K562 (cell line): ENCODE data around the gene MBD6. TPM values are rescaled to one million over a fixed set of nuclear protein-coding genes. Genes with fewer than 3 reads are reported as not detected.

Source experiments
- CREM ChIP-seq: IDR thresholded peaks from 2 replicates; pipeline ENCODE4 v1.6.1; 2014; ENCODE audit warnings: antibody characterized with exemption, low read depth
- HDGF ChIP-seq: fragments of 450-650 bp; IDR thresholded peaks from 2 replicates; pipeline ENCODE4 v1.6.1; 2016
- ILF3 ChIP-seq: fragments of 450-650 bp; IDR thresholded peaks from 2 replicates; pipeline ENCODE4 v1.6.1; 2018; ENCODE audit warnings: antibody characterized with exemption, mild to moderate bottlenecking, moderate library complexity, borderline replicate concordance
- JUND ChIP-seq, 2 experiments: IDR thresholded peaks; 2 replicates in 1 of 2; 3 replicates in 1 of 2; pipeline ENCODE4 v1.6.1; 2011; ENCODE audit warnings: borderline replicate concordance in 2 of 2, low read depth in 2 of 2, low read length in 2 of 2, improper control_type of control experiment in 1 of 2, missing biosample characterization in 1 of 2, missing genetic modification characterization in 1 of 2, missing genetic modification reagents in 1 of 2
- MTF1 ChIP-seq: fragments of 250-450 bp; sonication (Bioruptor Pico); IDR thresholded peaks from 2 replicates; pipeline ENCODE4 v1.9.0; 2021; ENCODE audit warnings: moderate library complexity, mild to moderate bottlenecking, inconsistent platforms, borderline replicate concordance
- PYGO2 ChIP-seq: fragments of 450-650 bp; IDR thresholded peaks from 2 replicates; pipeline ENCODE4 v1.6.1; 2016; ENCODE audit warnings: mild to moderate bottlenecking, missing genetic modification characterization, moderate library complexity, missing compliant biosample characterization
- SMAD1 ChIP-seq: fragments of 150-350 bp; IDR thresholded peaks from 2 replicates; pipeline ENCODE4 v1.6.1; 2014; ENCODE audit warnings: low read length, low read depth; ENCODE audit not compliant: partially characterized antibody
- SMC3 ChIP-seq: conservative IDR thresholded peaks from 2 replicates; pipeline ENCODE4 v1.6.1; 2011; ENCODE audit warnings: low read depth, low read length, improper control_type of control experiment; ENCODE audit not compliant: insufficient read depth
- TSC22D4 ChIP-seq: fragments of 450-650 bp; IDR thresholded peaks from 2 replicates; pipeline ENCODE4 v1.6.1; 2016; ENCODE audit warnings: missing genetic modification characterization, missing biosample characterization, control low read depth
- YY1 ChIP-seq, 3 experiments: IDR thresholded peaks; 2 replicates each; pipeline ENCODE4 v1.6.1; 2011; ENCODE audit warnings: low read length in 2 of 3, mild to moderate bottlenecking in 2 of 3, moderate library complexity in 2 of 3, borderline replicate concordance in 1 of 3, control low read depth in 1 of 3, low read depth in 1 of 3; ENCODE audit not compliant: insufficient read depth in 3 of 3, insufficient replicate concordance in 2 of 3, control insufficient read depth in 1 of 3, insufficient read length in 1 of 3; ENCODE audit errors: extremely low read depth in 1 of 3
- ZNF586 ChIP-seq: fragments of 450-650 bp; formaldehyde crosslinking; conservative IDR thresholded peaks from 2 replicates; pipeline ENCODE4 v1.4.0; 2020; ENCODE audit warnings: mild to moderate bottlenecking, moderate library complexity
- polyA plus RNA-seq, 8 experiments: library from polyadenylated mRNA; depleted of rRNA in 4 of 8; stranded (reverse) in 5 of 8; unstranded in 3 of 8; fragments of >200 nt; fragmentation: Nextera tagmentation in 2 of 8; fragmentation: Illumina TruSeq in 1 of 8; extraction: Ambion mirVana in 2 of 8; extraction: Trizol in 1 of 8; gene quantifications; 2 replicates each; pipeline versions ENCODE4 v1.2.1 to v1.2.3, GENCODE V29; 2011 to 2014; ENCODE audit warnings: inconsistent platforms in 1 of 8, missing spikeins in 1 of 8
- total RNA-seq, 7 experiments: library from RNA; depleted of rRNA in 6 of 7; stranded (reverse); fragments of >200 nt in 6 of 7; fragmentation: Illumina TruSeq in 2 of 7; extraction: Trizol in 2 of 7; gene quantifications; 2 replicates each; pipeline versions ENCODE4 v1.2.1 to v1.2.3, GENCODE V29; 2011 to 2021; ENCODE audit warnings: low replicate concordance in 1 of 7
- TF ChIP-seq, protein P1 (sequence below): fragments of 250-450 bp; sonication (Bioruptor Pico); IDR thresholded peaks from 2 replicates; pipeline ENCODE4 v1.5.0; 2022; ENCODE audit warnings: mild to moderate bottlenecking
- TF ChIP-seq, protein P2 (sequence below): sonication (generic); formaldehyde crosslinking; IDR thresholded peaks from 2 replicates; pipeline ENCODE4 v1.9.0; 2022; ENCODE audit warnings: mild to moderate bottlenecking, missing genetic modification reagents
- TF ChIP-seq, protein P3 (sequence below): fragments of 450-650 bp; IDR thresholded peaks from 2 replicates; pipeline ENCODE4 v1.6.1; 2016; ENCODE audit warnings: borderline replicate concordance
- TF ChIP-seq, protein P4 (sequence below): fragments of 250-450 bp; sonication (Bioruptor Pico); IDR thresholded peaks from 2 replicates; pipeline ENCODE4 v1.4.0; 2020

The MBD6 gene
- total and polyA plus RNA-seq, 9 of the 15 experiments (the other 6 are each of a cell fraction or from before 2014, with no cell fraction given): 2.0 to 54.8 (median 3.8) TPM

DNA sequence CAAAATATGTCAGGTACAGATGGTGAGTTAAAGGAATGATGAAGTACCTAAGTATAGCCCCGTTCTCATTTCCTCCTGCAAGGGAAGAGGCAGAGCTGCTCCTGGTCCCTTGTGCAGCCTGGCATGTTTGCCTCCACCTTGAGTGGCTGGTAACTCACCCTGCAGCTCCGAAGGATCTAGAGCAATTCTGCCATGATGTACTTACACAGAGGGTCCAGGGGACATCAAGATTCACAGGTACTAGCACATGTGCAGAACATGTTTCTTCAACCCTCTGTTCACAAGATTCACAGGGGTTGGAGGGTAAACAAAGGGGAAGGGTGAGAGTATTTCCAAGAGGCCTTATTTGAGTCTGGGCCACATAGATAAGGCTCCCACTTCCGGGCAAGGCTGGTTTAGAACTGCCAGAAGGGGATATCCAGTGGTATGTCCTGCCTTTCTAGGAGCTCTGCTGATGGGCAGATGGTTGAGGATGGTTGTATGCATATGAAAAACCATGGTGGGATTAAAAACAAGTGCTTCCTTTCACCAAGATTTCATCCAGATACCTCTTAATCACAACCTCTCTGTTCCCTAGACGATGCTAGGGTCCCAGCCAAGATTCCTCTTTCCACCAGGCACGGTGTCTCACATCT is 16.6 kb downstream of the MBD6 start (continued):
- no peak for TF ChIP-seq SMAD1
- TF ChIP-seq JUND (IDR thresholded peaks at IDR 0.05; ENCODE audit: borderline replicate concordance, low read depth, low read length): peak; percentile 57
- TF ChIP-seq JUND (tag; IDR thresholded peaks at IDR 0.05; ENCODE audit: borderline replicate concordance, low read depth, low read length): peak; percentile 48; the same call in 2 of the 3 replicates
- TF ChIP-seq YY1 (IDR thresholded peaks at IDR 0.05; ENCODE audit: borderline replicate concordance in 1 of 3, control insufficient read depth in 1 of 3, extremely low read depth in 1 of 3, insufficient read depth in 3 of 3, insufficient read length in 1 of 3, insufficient replicate concordance in 2 of 3, low read depth in 1 of 3, low read length in 2 of 3): peak in 1 of 3 experiments; percentile 17
- TF ChIP-seq, protein P1, sequence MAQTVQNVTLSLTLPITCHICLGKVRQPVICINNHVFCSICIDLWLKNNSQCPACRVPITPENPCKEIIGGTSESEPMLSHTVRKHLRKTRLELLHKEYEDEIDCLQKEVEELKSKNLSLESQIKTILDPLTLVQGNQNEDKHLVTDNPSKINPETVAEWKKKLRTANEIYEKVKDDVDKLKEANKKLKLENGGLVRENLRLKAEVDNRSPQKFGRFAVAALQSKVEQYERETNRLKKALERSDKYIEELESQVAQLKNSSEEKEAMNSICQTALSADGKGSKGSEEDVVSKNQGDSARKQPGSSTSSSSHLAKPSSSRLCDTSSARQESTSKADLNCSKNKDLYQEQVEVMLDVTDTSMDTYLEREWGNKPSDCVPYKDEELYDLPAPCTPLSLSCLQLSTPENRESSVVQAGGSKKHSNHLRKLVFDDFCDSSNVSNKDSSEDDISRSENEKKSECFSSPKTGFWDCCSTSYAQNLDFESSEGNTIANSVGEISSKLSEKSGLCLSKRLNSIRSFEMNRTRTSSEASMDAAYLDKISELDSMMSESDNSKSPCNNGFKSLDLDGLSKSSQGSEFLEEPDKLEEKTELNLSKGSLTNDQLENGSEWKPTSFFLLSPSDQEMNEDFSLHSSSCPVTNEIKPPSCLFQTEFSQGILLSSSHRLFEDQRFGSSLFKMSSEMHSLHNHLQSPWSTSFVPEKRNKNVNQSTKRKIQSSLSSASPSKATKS (CRISPR knock-in tag): no peak
- TF ChIP-seq HDGF: no peak
- TF ChIP-seq PYGO2 (tag): no peak
- no peak for TF ChIP-seq ZNF586
- 0 out of 2 replicates have a peak, but pooled peaks have one; percentile 38 for TF ChIP-seq CREM
- TF ChIP-seq, protein P2, sequence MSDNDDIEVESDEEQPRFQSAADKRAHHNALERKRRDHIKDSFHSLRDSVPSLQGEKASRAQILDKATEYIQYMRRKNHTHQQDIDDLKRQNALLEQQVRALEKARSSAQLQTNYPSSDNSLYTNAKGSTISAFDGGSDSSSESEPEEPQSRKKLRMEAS (CRISPR knock-in tag): peak; percentile 82
- no peak for TF ChIP-seq SMC3
- no peak for TF ChIP-seq TSC22D4 (tag)
- TF ChIP-seq ILF3: no peak
- TF ChIP-seq, protein P3, sequence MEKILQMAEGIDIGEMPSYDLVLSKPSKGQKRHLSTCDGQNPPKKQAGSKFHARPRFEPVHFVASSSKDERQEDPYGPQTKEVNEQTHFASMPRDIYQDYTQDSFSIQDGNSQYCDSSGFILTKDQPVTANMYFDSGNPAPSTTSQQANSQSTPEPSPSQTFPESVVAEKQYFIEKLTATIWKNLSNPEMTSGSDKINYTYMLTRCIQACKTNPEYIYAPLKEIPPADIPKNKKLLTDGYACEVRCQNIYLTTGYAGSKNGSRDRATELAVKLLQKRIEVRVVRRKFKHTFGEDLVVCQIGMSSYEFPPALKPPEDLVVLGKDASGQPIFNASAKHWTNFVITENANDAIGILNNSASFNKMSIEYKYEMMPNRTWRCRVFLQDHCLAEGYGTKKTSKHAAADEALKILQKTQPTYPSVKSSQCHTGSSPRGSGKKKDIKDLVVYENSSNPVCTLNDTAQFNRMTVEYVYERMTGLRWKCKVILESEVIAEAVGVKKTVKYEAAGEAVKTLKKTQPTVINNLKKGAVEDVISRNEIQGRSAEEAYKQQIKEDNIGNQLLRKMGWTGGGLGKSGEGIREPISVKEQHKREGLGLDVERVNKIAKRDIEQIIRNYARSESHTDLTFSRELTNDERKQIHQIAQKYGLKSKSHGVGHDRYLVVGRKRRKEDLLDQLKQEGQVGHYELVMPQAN: 0 out of 2 replicates have a peak, but pooled peaks have one; percentile 24
- TF ChIP-seq, protein P4, sequence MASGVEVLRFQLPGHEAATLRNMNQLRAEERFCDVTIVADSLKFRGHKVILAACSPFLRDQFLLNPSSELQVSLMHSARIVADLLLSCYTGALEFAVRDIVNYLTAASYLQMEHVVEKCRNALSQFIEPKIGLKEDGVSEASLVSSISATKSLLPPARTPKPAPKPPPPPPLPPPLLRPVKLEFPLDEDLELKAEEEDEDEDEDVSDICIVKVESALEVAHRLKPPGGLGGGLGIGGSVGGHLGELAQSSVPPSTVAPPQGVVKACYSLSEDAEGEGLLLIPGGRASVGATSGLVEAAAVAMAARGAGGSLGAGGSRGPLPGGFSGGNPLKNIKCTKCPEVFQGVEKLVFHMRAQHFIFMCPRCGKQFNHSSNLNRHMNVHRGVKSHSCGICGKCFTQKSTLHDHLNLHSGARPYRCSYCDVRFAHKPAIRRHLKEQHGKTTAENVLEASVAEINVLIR (CRISPR knock-in tag): no peak
- TF ChIP-seq MTF1: no peak
